Mucosa of descending colon (tissue), 3 donors: ENCODE results near the gene PLA2G4F. TPM values are rescaled to one million over a fixed set of nuclear protein-coding genes. Genes with fewer than 3 reads are reported as not detected.

ENCODE experiments used
- ATAC-seq: fragments of 200-7000 bp; cut with Tn5 transposase; one replicate; pipeline ENCODE4 v1.9.1; 2020; ENCODE audit warnings: mild to moderate bottlenecking, moderate library complexity
- DNase-seq, 3 donors: peaks; one replicate each; pipeline ENCODE4 v3.0.0-alpha.2; 2020
- H3K36me3 ChIP-seq: fragments of 200-600 bp; one replicate; pipeline ENCODE4 v1.8.0; 2021; ENCODE audit warnings: low read depth, mild to moderate bottlenecking
- H3K4me1 ChIP-seq: fragments of 200-600 bp; one replicate; pipeline ENCODE4 v1.8.0; 2021; ENCODE audit warnings: low read depth, mild to moderate bottlenecking
- H3K4me3 ChIP-seq: fragments of 200-600 bp; one replicate; pipeline ENCODE4 v1.8.0; 2021; ENCODE audit warnings: mild to moderate bottlenecking
- H3K9me3 ChIP-seq: fragments of 200-600 bp; one replicate; pipeline ENCODE4 v1.8.0; 2021; ENCODE audit warnings: mild to moderate bottlenecking
- intact Hi-C, 2 donors: fragments of 100-400 bp; cut with DNase I in 1 of 2; cut with micrococcal nuclease in 1 of 2; formaldehyde crosslinking; loops; one replicate each; pipeline versions ENCODE4 v1.11.0 to v1.11.1; 2022; cut with DNase I, micrococcal nuclease
- microRNA-seq: library from miRNA; unstranded; fragments of <30 nt; microRNA quantifications from one replicate; pipeline ENCODE4, GENCODE V29; 2019
- total RNA-seq, 3 donors: library from RNA; stranded (reverse); fragmentation: NEBNext Ultra II Directional in 2 of 3; extraction: Animal tissue kit (Norgen Biotek cat#: 25700) in 2 of 3; gene quantifications; one replicate each; pipeline versions ENCODE4 v1.2.1 to v1.2.4, GENCODE V29; 2021 to 2023
- TF ChIP-seq, protein P1 (sequence below): fragments of 200-600 bp; IDR thresholded peaks from one replicate; pipeline ENCODE4 v1.8.0; 2022; ENCODE audit warnings: antibody characterized with exemption, mild to moderate bottlenecking
- donor health status: DM: no; HTN: no; CAD: no; lungs with moderate emphysema.
- donor health status: DM: no; HTN: no; CAD: no.
- donor health status: DM: no; HTN: yes; CAD: no.

PLA2G4F gene
- total RNA-seq, 3 donors from 2014 or later: 23.4 to 66.9 (median 41.2) TPM

GRCh38 chr15:42090781-42091180 lies 65.7 kb downstream of the PLA2G4F start:
- ATAC-seq: no peak
- DNase-seq: no peak
- intact Hi-C loops: no loop called here
- no peaks in the 10 kb centered on the region for H3K36me3 ChIP-seq
- H3K4me1 ChIP-seq: no peaks in the 10 kb centered on the region
- H3K4me3 ChIP-seq: no peak overlapping the region
- TF ChIP-seq, protein P1, sequence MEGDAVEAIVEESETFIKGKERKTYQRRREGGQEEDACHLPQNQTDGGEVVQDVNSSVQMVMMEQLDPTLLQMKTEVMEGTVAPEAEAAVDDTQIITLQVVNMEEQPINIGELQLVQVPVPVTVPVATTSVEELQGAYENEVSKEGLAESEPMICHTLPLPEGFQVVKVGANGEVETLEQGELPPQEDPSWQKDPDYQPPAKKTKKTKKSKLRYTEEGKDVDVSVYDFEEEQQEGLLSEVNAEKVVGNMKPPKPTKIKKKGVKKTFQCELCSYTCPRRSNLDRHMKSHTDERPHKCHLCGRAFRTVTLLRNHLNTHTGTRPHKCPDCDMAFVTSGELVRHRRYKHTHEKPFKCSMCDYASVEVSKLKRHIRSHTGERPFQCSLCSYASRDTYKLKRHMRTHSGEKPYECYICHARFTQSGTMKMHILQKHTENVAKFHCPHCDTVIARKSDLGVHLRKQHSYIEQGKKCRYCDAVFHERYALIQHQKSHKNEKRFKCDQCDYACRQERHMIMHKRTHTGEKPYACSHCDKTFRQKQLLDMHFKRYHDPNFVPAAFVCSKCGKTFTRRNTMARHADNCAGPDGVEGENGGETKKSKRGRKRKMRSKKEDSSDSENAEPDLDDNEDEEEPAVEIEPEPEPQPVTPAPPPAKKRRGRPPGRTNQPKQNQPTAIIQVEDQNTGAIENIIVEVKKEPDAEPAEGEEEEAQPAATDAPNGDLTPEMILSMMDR: no peak
- no peaks in the 10 kb centered on the region for H3K9me3 ChIP-seq

DNA sequence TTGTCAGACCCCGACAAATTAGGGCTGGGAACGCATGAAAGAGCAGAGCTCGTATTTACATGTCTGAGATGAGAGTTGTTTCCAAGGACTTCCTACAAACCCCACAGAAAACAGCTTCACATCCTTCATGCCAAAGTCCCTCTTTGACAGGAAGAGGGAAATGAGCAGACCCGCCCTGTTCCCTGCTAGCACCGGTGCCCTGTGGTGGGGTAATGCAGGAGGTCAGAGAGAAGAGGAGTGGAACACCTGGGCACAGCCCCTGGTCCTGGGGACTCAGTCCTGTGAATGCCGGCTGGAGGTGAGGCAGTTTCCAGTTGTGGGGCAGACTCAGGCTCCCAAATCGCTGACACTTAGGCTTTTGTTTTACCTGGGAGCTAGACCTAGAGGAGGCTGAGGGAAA lies 66.1 kb downstream of the PLA2G4F start:
- TF ChIP-seq, protein P1: no peak
- DNase-seq: no peak
- peak; percentile 81 for ATAC-seq

DNA sequence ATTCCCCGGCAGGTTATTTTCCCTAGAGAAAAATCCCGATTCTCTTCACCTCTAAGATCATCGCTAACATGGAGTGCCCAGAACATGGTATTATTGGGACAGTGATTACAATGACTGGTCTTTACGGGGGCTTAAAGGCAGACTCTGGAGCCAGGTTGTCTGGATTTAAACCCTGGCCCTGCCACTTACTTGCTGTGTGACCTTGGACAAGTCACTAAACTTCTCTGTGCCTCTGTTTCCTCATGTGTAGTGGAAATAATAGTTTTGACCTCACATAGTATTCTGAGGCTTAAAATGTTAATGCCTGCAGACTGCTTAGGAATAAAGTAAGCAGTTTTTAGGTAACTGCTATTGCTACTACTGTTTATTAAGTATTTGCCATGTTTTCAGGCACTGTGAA lies 66.5 kb downstream of the PLA2G4F start:
- DNase-seq (no peak), ATAC-seq (no peak)
- H3K36me3 ChIP-seq: no peaks in the 10 kb centered on the region
- H3K9me3 ChIP-seq: no peaks in the 10 kb centered on the region
- intact Hi-C loops: loop anchor here in 1 of 2 donors (10.0 kb wide), 1 partner anchor 105 kb away; no protein-coding TSS in a partner anchor
- no peaks in the 10 kb centered on the region for H3K4me1 ChIP-seq
- TF ChIP-seq, protein P1: no peak
- H3K4me3 ChIP-seq: no peak overlapping the region

More for the DNA sequence above, 66.1 kb downstream of the PLA2G4F start:
- intact Hi-C loops: no loop called here
- Histone ChIP-seq H3K4me1 (no peaks in the 10 kb centered on the region), H3K36me3 (no peaks in the 10 kb centered on the region), H3K9me3 (no peaks in the 10 kb centered on the region), H3K4me3 (no peak overlapping the region)

Small RNAs within 50 kb of the gene (microRNA-seq; reads per million reads assigned to microRNA genes)
- gene MIR627: 44.7 reads per million, percentile 53 among the genes with 10 or more reads in this experiment

Other genes starting within 250 kb of the PLA2G4F start
- 10 to 100 TPM; 26.4 to 39.0 (median 35.0) TPM for gene EHD4, start 184.1 kb downstream of the PLA2G4F start, total RNA-seq
- under 1 TPM; 0.06 to 0.27 (median 0.09) TPM for gene PLA2G4E, start 135.6 kb downstream of the PLA2G4F start, total RNA-seq
- under 1 TPM; 0.35 to 0.51 (median 0.49) TPM for gene PLA2G4D, start 62.1 kb downstream of the PLA2G4F start, total RNA-seq
- 10 to 100 TPM; 49.6 to 74.3 (median 66.7) TPM for gene VPS39, start 51.7 kb upstream of the PLA2G4F start, total RNA-seq
- gene GANC, start 116.6 kb upstream of the PLA2G4F start, total RNA-seq: 10 to 100 TPM; 41.9 to 51.6 (median 51.3) TPM
- gene TMEM87A, start 116.8 kb upstream of the PLA2G4F start, total RNA-seq: 10 to 100 TPM; 64.2 to 96.7 (median 93.6) TPM
- 10 to 100 TPM; 11.6 to 21.5 (median 16.1) TPM for gene CAPN3, start 202.9 kb upstream of the PLA2G4F start, total RNA-seq